H4 (cell line): ENCODE data around the gene TMX2. TPM values are rescaled to one million over a fixed set of nuclear protein-coding genes. Genes with fewer than 3 reads are reported as not detected.
"Not testable (repeated sequence)": the region's sequence is repeated elsewhere in the genome, so short reads cannot be mapped to it uniquely, and the experiment has no call there.

Source experiments
- DNase-seq: peaks from one replicate; pipeline ENCODE4 v3.0.0-alpha.2; 2015; ENCODE audit warnings: low spot score
- total RNA-seq: library from RNA; depleted of rRNA; stranded (reverse); fragments of >200 nt; shearing (Covaris generic); gene quantifications from 2 replicates; pipeline ENCODE4 v1.2.3, GENCODE V29; 2014

The TMX2 gene
- total RNA-seq, 1 experiment from 2014 or later, result 142 TPM

GRCh38 chr11:57713835-57714234, 1.4 kb downstream of the TMX2 start:
- DNase-seq, result no peak

DNA sequence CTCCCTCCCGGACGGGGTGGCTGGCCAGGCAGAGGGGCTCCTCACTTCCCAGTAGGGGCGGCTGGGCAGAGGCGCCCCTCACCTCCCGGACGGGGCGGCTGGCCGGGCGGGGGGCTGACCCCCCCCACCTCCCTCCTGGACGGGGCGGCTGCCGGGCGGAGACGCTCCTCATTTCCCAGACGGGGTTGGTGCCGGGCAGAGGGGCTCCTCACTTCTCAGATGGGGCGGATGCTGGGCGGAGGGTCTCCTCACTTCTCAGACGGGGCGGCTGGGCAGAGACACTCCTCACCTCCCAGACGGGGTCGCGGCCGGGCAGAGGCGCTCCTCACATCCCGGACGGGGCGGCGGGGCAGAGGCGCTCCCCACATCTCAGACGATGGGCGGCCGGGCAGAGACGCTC, 4.3 kb downstream of the TMX2 start:
- not testable (repeated sequence) for DNase-seq

DNA sequence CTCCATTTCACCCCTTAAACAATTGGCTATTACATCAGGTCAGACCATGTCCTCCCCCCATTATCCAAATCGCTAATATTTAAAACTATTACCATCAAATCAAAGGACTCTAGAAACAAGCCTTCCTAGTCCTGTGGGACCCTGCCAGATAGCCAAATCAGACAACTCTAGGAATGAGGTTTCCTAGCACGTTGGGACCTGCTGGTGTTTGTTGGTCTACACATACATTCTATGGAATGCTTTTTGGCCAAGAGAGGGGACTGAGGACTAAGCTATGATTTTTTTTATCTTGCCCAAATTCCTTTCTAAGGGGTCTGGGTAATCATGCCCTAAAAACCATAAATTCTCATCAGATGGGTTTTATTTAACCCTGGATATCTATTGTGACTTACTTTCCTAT, 14.8 kb downstream of the TMX2 start:
- no peak for DNase-seq

DNA sequence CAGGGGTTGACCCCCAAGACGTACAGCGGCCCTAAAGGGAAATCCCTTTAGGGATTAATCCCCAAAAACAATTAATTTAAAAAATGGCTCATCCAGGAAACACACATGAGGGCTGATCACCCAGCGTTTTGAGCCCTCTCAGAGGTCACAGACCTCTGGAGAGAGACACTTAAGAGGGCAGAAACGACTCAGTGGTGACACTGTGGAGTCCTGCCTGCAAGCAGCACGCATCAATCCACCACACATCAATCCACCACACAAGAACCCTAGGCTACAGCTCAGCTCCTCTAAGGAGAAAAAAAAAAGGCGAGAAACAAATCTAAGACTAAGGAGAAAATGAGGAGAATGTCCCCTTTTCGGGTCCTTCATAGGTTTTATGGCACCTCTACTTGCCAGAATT, 16.4 kb downstream of the TMX2 start:
- no peak for DNase-seq

DNA sequence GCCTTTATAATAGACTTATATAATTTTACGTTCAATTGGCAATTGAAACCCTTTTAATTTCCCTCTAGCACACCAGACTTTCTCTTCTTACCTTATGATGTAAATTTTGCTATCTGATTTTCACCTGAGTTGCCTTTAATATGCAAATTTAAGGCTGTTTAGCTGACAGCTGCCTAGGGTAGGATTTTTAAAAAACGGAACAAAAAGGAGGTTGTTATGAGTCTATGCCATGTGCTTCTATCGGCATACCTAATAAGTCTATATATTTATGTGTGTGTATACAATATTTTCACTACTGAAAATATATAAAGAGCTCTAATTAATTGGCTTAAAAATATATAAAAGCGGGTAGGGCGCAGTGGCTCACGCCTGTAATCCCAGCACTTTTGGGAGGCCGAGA, 17.1 kb downstream of the TMX2 start:
- no peak for DNase-seq

GRCh38 chr11:57732661-57733060, 20.3 kb downstream of the TMX2 start:
- no peak for DNase-seq

- DNase-seq, result no peak
These were observed 23.4 kb downstream of the TMX2 start for GRCh38 chr11:57735619-57736298.

- peak; percentile 97 for DNase-seq
These were observed 29.0 kb downstream of the TMX2 start, which contains the start of gene SELENOH for GRCh38 chr11:57741132-57742086. Gene SELENOH, plus strand, starts transcription at chr11:57741491. Its CDS starts 105 bp downstream, at chr11:57741596.

DNA sequence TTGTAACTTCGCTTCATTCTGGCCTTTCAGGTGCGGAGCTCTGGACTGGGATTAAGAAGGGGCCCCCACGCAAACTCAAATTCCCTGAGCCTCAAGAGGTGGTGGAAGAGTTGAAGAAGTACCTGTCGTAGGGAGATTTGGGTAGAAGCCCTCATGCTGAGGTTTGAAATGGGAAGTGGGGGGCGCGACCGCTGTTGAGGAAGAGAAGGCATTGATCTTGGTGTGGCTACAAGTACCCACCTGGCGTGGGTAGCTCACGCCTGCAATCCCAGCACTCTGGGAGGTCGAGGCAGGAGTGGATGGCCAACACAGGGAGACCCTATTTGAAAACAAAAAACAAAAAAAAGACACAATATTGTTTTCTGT, 29.7 kb downstream of the TMX2 start:
- no peak for DNase-seq

GRCh38 chr11:57744357-57744756, 32.0 kb downstream of the TMX2 start:
- DNase-seq, result no peak

DNA sequence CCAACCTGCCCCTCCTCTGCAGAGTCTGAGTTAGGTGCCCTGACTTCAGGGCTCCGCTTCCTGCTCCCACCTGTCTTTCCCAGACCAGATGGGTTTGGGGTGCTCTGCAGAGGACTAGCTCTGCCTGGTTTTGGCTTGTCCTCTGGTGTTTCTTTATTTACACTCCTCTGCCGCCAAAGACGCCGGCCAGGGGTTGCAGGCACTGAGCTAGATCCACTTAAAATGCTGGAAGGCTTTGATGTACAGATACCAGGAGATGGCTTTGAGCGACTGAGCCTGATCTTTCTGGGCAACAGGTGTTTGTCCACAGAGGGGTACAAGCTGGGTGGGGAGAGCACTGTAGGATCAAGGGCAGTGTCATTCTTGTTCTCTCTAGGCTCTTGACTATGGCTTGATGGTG, 32.8 kb downstream of the TMX2 start:
- DNase-seq, result no peak

- no peak for DNase-seq
These were observed 34.5 kb downstream of the TMX2 start for GRCh38 chr11:57746920-57747319.

GRCh38 chr11:57751176-57751575, 38.8 kb downstream of the TMX2 start:
- DNase-seq, result no peak

DNA sequence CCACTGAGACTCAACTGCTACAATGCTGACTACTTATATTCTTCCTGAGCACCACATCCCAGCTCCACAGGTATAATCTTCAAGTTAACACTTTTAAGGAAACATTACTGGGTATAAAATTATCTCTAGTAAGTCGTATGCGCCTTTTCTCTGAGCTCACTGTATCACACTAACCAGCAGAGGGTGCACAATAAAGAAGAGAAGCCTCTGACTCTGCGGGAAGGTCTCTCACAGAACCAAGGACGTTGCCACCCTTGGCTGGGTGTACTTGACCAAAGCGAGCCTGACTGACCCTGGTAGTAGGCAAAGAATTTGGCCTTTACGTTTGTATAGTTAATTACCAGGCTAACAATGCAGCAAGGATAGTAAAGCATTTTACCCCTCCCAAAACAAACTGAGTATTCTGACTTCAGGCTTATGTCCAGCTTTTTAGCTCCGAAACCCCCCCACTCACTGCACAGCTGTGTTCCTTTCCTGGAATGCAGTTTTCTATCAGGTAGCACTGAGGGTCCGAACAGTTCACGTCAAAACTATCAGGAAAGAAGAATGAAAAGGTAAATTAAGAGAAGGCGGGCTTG, 39.4 kb downstream of the TMX2 start, which contains the start of gene BTBD18:
BTBD18 (minus strand) TSS at position 144 of the 578 bp plus-strand sequence. CDS start 631 bp downstream, outside the sequence.
- peak; percentile 34 for DNase-seq

GRCh38 chr11:57752954-57753353, 40.6 kb downstream of the TMX2 start:
- no peak for DNase-seq

DNA sequence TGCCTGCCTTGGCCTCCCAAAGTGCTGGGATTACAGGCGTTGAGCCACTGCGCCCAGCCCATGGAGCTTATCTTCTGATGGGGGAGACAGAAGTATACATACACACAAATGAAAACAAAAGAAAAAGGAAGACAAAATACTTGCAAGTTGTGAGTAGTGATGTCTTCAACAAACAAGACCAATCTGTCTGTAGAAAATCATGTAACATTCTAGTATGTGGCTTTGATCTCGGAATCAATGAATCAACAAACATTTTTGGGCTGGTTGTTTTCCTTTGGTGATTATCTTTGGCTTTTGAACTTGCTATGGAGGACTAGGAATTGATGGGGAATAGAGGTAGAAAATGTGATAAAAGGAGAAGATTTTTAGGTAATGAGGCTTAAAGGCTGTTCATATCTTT, 45.8 kb downstream of the TMX2 start:
- no peak for DNase-seq

DNA sequence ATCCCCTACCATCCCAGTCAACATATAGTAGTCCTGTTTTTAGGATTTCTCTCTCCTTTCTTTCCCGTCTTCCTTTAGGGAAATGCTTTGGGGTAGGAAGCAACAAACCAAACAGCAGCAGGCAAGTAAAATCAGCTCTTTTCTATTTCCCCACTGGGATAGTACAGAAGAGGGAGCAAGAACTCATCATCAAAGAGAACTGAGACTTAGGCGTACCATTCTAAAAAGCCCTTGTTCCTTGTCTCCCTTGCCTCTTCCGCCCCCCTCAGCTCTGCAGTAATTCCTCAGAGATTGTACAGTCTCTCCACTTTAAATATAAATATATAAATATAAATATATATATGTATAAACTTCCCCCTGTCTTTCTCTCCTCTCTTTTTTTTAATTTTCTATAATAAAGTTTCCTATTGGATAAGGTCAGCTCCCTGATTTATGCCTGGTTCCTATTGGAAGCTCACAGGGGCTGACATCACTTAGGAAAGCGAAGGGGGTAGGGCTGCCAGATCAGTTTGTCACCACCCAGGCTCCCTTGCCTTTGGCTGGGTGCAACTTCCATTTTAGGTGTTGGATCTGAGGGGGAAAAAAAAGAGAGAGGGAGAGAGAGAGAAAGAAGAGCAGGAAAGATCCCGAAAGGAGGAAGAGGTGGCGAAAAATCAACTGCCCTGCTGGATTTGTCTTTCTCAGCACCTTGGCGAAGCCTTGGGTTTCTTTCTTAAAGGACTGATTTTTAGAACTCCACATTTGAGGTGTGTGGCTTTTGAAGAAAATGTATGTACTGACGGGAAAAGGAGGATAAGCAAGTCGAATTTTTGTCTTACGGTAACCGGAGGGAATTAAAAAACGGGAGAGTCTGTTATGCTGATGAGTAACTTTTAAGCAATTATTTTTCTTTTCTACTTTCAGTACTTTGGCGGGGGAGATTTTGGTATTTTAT, 49.2 kb downstream of the TMX2 start, which contains the start of gene CTNND1:
CTNND1 (plus strand) TSS at position 502 of the 934 bp plus-strand sequence. CDS start 29,677 bp downstream, outside the sequence.
- peak; percentile 96 for DNase-seq

DNA sequence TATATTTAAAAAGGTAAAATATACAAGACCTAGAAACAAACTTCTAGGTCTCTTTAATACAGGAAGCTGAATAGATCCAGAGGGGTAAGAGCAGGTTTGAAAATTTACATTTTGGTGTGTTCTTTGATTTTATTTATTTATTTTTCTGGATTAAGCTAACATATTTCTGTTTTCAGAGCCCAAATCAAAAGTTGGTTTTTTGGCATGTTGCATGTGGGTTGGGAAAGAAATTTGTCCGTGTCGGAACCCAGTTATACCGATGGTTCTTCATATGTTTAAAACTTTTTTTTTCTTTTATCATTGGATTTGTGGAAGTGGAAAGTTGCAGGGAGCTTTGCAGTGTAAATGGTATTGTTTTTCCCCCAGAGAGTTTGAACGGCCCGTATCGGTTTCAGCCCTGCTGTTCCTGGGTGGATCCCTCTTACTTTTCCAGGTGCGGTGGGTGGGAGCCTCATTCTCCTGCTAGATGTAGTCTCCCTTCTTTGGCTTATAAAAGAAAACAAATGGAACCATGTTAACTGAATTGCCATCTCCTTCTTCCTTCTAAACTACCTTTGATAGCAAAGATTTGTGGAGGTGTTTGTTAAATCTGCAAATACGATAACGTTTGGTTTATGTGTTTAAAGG, 50.0 kb downstream of the TMX2 start:
- DNase-seq, result no peak

DNA sequence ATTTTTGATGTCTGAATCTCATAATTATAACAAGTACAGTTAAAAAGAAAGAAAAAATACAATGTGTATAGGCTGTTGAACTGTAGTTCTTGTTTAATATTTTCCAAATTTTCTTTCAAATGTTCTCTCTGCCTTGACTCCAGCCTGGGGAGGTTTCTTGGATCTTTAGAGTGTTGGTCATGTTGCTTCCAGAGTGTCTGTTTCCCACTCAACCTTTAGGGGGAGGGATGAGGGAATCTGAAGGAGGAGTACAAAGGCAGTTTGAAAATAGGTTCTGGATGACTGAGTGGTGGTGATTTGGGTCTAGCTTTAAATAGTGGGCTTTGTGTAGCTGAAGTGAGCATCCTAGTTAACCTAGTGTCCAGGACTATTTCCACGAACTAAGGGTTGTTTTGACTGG, 51.2 kb downstream of the TMX2 start:
- DNase-seq, result peak; percentile 49

DNA sequence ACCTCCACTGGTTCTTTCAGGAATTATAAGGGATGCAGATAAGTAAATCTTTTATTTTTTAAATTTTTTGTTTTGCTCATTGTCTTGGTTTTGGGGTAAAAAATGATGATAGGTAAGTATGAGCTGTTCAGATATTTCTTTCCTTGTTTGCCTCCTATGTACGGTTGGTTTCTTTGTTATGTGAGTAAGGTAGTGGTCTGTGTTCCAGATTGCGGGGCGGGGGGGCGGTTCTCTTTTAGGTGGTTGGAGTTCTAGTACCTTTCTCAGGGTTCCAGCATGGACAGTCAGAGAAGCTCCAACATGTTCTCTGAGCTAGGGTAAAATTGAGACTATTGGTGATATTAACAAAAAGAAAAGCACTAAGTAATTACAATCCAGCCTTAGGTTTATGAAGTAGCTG, 51.6 kb downstream of the TMX2 start:
- no peak for DNase-seq

GRCh38 chr11:57764566-57764965, 52.2 kb downstream of the TMX2 start:
- DNase-seq, result no peak
